OCI-LY3 (cell line): ENCODE data around the gene LYSMD4.

ENCODE experiments used
- H2AFZ ChIP-seq: fragments of 200-600, 300-600 bp; shearing (Covaris generic); 2 replicates; pipeline ENCODE4 v1.6.0; 2014; ENCODE audit warnings: antibody characterized with exemption, low read depth, low read length
- H3K27ac ChIP-seq: fragments of 200-600, 300-600 bp; sonication (generic); 2 replicates; pipeline ENCODE4 v1.5.1; 2014; ENCODE audit warnings: mild to moderate bottlenecking, low read length, moderate library complexity, mixed read lengths
- H3K27me3 ChIP-seq: fragments of 200-600, 300-600 bp; sonication (generic); 2 replicates; pipeline ENCODE4 v1.6.1; 2014; ENCODE audit warnings: low read depth, low read length, mixed read lengths
- H3K36me3 ChIP-seq: fragments of 200-600, 300-600 bp; sonication (generic); replicated peaks from 2 replicates; pipeline ENCODE3; 2014; ENCODE audit warnings: low read depth, low read length, mixed read lengths
- H3K4me1 ChIP-seq: fragments of 300-600, 200-600 bp; sonication (generic); 2 replicates; pipeline ENCODE4 v1.6.1; 2014; ENCODE audit warnings: low read length, mixed read lengths
- H3K4me2 ChIP-seq: fragments of 200-600, 300-600 bp; sonication (generic); 2 replicates; pipeline ENCODE4 v1.6.1; 2014; ENCODE audit warnings: low read length, mixed read lengths
- H3K4me3 ChIP-seq: fragments of 300-600, 200-600 bp; sonication (generic); 2 replicates; pipeline ENCODE4 v1.5.1; 2014; ENCODE audit warnings: antibody characterized with exemption, mild to moderate bottlenecking, low read length, moderate library complexity
- H3K79me2 ChIP-seq: fragments of 300-600, 200-600 bp; shearing (Covaris generic); 2 replicates; pipeline ENCODE4 v1.6.1; 2014; ENCODE audit warnings: mild to moderate bottlenecking, low read length, mixed read lengths
- H3K9ac ChIP-seq: fragments of 300-600, 200-600 bp; shearing (Covaris generic); 2 replicates; pipeline ENCODE4 v1.6.0; 2014; ENCODE audit warnings: mild to moderate bottlenecking, low read length, moderate library complexity
- H3K9me3 ChIP-seq: fragments of 200-600, 300-600 bp; shearing (Covaris generic); 2 replicates; pipeline ENCODE4 v1.6.1; 2014; ENCODE audit warnings: low read length, mixed read lengths; ENCODE audit not compliant: insufficient read depth
- H4K20me1 ChIP-seq: fragments of 200-600, 300-600 bp; sonication (generic); 2 replicates; pipeline ENCODE4 v1.6.1; 2016; ENCODE audit warnings: low read length, mixed read lengths; ENCODE audit not compliant: insufficient read depth
- EZH2phosphoT487 ChIP-seq: fragments of 200-600 bp; shearing (Covaris generic); IDR thresholded peaks from 2 replicates; pipeline ENCODE4 v1.6.1; 2018; ENCODE audit warnings: antibody characterized with exemption, mixed run types, low read depth
- TF ChIP-seq, protein P1 (sequence below): fragments of 200-600, 300-600 bp; sonication (generic); IDR thresholded peaks from 2 replicates; pipeline ENCODE4 v1.5.1; 2014; ENCODE audit warnings: antibody characterized with exemption, low read length, low read depth

LYSMD4 gene

DNA sequence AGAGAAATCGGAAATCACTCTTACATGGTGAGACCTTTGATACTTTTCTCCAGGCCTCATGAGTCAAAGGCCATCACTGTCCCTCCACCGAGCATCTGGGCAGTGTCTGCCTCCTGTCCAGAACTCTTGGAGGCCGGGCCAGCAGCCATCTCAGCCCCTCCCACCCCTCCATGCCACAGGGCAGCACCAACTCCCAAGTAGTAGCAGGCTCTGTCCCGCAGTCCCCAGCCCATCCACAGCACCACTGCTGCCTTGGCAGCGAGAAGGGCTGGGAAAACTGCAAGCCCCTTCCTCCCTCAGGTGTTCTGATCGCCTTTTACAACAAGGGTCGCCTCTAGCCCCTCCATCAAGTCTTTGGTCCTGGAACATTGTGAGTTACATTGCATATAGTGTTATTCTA is 5.5 kb downstream of the LYSMD4 start:
- Histone ChIP-seq H3K36me3 (no peaks in the 10 kb centered on the region), H3K9me3 (no peaks in the 10 kb centered on the region), H3K4me3 (no peak overlapping the region), H3K79me2 (no peaks in the 10 kb centered on the region), H3K9ac (no peak overlapping the region), H3K4me1 (peaks cover 4% of the 10 kb centered on the region; the same call in 1 of the 2 replicates), H3K4me2 (no peak overlapping the region), H3K27ac (no peak overlapping the region), H2AFZ (no peak overlapping the region), H4K20me1 (no peaks in the 10 kb centered on the region), H3K27me3 (no peaks in the 10 kb centered on the region)
- TF ChIP-seq, protein P1, sequence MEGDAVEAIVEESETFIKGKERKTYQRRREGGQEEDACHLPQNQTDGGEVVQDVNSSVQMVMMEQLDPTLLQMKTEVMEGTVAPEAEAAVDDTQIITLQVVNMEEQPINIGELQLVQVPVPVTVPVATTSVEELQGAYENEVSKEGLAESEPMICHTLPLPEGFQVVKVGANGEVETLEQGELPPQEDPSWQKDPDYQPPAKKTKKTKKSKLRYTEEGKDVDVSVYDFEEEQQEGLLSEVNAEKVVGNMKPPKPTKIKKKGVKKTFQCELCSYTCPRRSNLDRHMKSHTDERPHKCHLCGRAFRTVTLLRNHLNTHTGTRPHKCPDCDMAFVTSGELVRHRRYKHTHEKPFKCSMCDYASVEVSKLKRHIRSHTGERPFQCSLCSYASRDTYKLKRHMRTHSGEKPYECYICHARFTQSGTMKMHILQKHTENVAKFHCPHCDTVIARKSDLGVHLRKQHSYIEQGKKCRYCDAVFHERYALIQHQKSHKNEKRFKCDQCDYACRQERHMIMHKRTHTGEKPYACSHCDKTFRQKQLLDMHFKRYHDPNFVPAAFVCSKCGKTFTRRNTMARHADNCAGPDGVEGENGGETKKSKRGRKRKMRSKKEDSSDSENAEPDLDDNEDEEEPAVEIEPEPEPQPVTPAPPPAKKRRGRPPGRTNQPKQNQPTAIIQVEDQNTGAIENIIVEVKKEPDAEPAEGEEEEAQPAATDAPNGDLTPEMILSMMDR, result no peak
- TF ChIP-seq EZH2phosphoT487, result no peak

DNA sequence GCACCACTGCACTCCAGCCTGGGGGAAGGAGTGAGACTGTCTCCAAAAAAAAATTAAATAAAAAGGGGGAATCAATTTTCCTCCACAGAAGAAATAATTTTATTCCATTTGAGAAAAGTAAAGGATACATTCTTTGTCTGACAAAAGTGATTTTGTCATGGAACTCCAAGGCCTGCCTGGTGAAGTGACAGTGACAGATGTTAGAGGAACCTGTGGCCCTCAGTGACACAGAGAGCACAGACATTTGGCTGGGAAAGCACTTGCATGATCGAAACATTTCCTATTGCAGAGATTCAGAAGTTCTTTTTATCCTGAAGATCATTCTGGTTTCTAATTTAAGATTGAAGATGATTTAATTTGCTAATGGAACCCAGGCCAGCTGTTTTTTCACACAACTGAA is 5.9 kb downstream of the LYSMD4 start:
- no peak overlapping the region for H3K27ac ChIP-seq
- H2AFZ ChIP-seq, result no peak overlapping the region
- H3K4me3 ChIP-seq, result no peak overlapping the region
- no peaks in the 10 kb centered on the region for H3K79me2 ChIP-seq
- H3K9me3 ChIP-seq, result no peaks in the 10 kb centered on the region
- H3K4me1 ChIP-seq, result no peaks in the 10 kb centered on the region
- peaks cover under 1% of the 10 kb centered on the region for H3K36me3 ChIP-seq
- no peak overlapping the region for H3K9ac ChIP-seq
- H4K20me1 ChIP-seq, result no peaks in the 10 kb centered on the region
- TF ChIP-seq EZH2phosphoT487, result no peak
- TF ChIP-seq, protein P1, result no peak
- no peak overlapping the region for H3K4me2 ChIP-seq
- no peaks in the 10 kb centered on the region for H3K27me3 ChIP-seq

DNA sequence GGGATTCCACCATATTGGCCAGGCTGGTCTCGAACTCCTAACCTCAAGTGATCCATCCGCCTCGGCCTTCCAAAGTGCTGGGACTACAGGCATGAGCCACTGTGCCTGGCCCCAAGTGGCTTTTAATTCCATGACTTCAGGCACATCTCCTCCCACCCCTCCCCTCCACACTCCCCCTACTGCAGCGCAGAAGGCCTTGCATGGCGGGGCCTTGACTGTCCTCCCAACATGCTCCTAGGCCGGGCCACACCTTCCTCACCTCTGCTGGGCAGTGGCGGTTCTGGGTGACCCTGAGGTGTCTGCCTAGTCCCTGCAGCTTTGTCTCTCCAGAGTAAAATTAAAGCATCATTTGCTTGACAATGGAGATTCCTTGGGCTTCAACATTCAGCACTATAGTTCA is 6.9 kb downstream of the LYSMD4 start:
- Histone ChIP-seq H4K20me1 (no peaks in the 10 kb centered on the region), H3K27ac (no peak overlapping the region), H3K79me2 (no peaks in the 10 kb centered on the region), H3K4me3 (no peak overlapping the region), H3K9me3 (no peaks in the 10 kb centered on the region), H3K4me2 (no peak overlapping the region), H3K36me3 (peaks cover 3% of the 10 kb centered on the region), H2AFZ (no peak overlapping the region), H3K27me3 (no peaks in the 10 kb centered on the region), H3K4me1 (no peaks in the 10 kb centered on the region), H3K9ac (no peak overlapping the region)
- TF ChIP-seq, protein P1, result no peak
- TF ChIP-seq EZH2phosphoT487, result no peak

DNA sequence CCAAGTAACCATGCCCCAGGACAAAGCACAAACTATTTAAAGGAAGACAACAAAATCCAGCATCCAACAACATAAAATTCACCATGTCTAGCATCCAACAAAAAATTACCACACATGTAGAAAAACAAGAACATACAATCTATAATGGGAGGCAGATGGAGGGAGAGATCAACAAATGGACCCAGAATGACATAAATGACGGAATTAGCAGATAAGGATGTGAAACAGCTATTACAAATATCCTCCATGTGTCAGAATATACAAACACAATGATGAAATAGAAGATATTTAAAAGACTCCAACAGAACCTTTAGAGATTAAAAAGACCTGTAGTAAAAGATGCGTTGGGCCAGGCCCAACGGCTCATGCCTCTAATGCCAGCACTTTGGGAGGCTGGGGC is 10.8 kb downstream of the LYSMD4 start:
- Histone ChIP-seq H3K79me2 (no peaks in the 10 kb centered on the region), H4K20me1 (no peaks in the 10 kb centered on the region), H3K27ac (no peak overlapping the region), H2AFZ (no peak overlapping the region), H3K9ac (no peak overlapping the region), H3K4me1 (peaks cover 14% of the 10 kb centered on the region), H3K4me3 (no peak overlapping the region), H3K27me3 (no peaks in the 10 kb centered on the region), H3K9me3 (no peaks in the 10 kb centered on the region), H3K36me3 (peaks cover 18% of the 10 kb centered on the region), H3K4me2 (no peak overlapping the region)
- no peak for TF ChIP-seq EZH2phosphoT487
- TF ChIP-seq, protein P1, result no peak
